SKM-1 (cell line): ENCODE measurements around the gene FOXL2NB.
"Not testable (repeated sequence)": the region's sequence is repeated elsewhere in the genome, so short reads cannot be mapped to it uniquely, and the experiment has no call there.

ENCODE experiments used
- DNase-seq: peaks from one replicate; lab custom pipeline; 2025; ENCODE audit not compliant: unreplicated experiment; lab: John Stamatoyannopoulos, UW

FOXL2NB gene

DNA sequence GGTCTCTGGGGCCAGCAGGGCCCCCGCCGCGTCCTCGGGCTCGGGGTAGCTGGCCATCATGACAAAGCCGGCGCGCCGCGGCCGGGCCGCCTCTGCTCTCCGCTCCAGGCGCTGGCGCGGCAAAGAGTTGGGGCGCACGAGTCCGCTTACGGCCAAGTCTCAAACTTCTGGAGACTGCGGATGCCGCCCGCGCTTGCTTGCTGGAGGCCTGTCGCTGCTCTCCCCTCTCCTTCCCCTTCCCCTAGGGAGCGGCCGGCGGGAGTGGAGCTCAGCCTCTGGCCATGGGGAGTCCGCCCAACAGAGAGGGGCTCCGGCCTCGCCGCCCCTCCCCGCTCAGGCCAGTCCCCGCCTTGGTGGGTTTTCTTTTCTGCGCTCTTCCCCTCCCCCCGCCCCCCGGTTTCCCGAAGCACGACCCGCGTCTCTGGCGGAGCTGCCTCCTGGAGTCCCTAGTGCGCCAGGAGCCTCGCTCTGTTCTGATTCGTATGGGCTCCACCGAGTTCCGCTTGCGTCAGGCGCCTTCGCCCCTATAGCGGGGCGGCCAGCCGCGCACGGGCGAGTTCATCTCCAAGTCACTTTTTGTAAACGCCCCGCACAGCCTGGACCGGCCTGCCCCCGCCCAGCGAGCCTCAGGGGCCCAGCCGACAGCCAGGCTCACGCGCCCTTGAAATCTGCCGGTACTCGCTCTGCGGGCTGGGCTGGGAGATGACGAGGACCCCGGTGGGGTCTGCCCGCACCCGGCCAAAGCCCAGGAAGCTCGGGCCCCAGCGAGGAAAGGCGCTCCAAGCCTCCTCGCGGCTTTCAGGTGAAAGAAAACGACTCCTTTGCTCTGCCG lies at the start of gene FOXL2NB, which contains the start of gene FOXL2:
Gene FOXL2NB, plus strand, starts transcription at position 555 of the 832 bp plus-strand sequence. Its CDS starts 148 bp downstream, at position 703.
Gene FOXL2, minus strand, starts transcription at position 475 of the 832 bp plus-strand sequence. Its CDS starts 415 bp downstream, at position 60.
- DNase-seq: no peak

DNA sequence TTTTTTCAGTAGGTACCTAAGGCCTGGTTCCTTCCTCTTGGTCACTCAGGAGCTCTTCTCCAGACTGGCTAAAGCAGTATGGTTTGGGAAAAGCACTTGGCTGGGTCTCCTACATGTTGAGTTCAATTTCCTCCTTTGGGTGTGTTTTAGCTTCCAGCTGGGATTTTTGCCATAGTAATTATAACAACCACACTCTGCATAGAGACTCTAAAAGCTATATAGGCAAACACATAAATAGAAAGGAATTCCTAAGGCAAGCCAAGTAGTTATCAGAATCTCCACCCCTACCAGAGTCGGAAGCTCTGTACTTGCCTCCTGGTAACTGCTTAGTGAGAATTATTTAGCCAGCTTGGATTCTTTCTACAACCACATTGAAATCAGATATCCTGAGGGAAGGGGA lies 48.7 kb upstream of the FOXL2NB start:
- DNase-seq: no peak

DNA sequence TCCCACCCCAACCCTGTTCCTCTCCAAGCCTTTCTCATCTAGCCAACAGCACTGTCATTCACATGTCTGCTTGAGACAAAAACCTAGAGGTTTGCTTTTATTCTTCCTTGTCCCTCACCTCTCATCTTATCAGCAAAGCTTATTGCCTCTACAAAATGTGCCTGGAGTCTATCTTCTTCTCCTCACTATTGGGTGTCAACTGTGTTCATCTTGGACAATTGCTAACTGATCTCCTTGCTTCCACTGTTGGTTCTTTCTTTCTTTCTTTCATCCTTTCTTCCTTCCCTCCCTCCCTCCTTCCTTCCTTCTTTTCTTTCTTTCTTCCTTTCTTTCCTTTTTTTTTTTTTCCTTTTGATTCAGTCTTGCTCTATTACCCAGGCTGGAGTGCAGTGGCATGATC lies 48.3 kb upstream of the FOXL2NB start:
- DNase-seq: no peak

DNA sequence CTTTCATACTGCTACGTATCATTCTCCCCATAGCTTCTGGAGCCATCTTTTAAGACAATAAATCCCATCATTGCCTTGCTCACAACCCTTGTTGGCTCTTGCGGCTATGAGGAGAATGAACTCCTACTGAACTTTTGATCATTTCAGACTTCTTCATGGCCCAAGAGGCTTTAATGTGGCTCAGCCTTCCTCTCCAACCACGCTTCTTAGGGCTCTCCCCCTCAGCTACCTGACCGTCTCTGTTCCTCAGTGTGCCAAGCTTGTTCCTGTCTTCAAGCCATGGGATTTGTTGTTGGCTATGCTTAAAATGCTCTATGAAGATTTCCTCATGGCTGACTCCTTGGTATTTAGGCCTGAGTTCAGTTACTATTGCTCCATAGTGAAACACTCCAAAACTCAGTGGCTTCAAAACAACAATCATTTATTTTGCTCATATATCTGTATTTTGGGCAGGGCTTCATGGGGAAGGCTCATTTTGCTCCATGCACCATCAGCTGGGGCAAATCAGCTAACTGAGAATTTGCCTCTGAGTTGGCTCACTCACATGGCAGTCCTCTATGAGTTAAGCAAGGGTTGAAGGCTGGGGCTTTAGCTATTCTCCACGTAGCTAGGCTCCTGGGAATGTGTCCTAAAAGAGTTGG lies 47.5 kb upstream of the FOXL2NB start:
- no peak for DNase-seq

DNA sequence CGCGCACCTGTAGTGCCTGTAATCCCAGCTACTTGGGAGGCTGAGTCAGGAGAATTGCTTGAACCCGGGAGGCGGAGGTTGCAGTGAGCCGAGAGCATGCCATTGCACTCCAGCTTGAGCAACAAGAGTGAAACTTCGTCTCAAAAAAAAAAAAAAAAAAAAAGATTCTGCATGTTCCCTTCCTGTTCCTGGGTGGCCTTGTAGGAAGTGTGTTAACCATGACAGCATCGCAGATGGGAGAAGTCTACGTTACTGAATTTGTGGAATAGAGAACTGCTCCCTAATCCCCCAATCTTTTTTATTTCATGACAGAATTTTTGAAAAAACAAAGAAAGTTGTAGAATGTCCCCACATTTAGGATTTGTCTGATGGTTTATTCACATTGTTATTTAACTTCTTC lies 45.5 kb upstream of the FOXL2NB start:
- DNase-seq: no peak

DNA sequence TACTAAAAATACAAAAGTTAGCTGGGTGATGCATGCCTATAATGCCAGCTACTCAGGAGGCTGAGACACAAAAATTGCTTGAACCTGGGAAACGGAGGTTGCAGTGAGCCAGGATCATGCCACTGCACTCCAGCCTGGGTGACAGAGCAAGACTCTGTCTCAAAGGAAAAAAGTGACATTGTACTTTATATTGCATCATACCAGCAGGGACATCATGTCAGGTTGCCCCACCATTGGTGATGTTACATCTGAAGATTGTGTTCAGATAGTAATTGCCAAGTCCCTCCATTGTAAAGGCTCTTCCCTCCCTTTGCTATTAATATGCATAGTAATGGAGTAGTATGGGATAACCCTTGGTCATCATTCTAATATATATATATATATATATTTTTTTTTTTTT lies 44.8 kb upstream of the FOXL2NB start:
- no peak for DNase-seq

DNA sequence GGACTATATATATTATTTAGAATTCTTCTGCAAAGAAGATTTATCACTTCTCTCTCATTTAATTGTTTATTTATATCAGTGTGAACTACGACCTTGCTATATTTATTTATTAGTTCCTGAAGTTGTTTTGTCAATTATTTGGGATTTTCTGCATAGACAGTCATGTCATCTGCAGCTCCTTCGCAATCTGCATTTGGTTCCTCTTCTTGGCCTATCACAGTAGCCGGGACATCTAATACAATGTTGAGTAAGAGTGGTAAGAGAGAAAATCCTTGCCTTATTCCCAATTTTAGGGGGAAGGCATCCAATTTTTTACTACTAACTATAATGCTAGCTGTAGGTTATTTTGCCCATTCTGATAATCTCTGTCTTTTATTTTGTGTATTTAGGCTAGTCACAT lies 39.5 kb upstream of the FOXL2NB start:
- DNase-seq: no peak

DNA sequence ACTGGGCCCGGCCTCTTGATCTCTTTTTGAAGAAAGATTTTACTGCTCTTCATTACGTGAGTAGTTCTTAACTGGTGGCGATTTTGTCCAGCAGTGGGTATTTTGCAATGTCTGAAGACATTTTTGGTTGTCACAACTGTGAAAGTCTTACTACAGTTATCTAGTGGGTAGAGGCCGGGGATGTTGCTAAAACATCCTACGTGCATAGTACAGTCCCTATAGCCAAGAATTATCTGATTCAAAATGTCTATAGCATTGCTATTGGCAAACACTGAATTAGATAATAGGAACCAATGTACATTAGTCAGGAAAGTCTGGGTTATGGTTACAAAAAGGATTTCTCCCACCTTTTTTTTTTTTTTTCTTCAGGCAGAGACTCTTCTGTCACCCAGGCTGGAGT lies 38.2 kb upstream of the FOXL2NB start:
- DNase-seq: peak; percentile 22

DNA sequence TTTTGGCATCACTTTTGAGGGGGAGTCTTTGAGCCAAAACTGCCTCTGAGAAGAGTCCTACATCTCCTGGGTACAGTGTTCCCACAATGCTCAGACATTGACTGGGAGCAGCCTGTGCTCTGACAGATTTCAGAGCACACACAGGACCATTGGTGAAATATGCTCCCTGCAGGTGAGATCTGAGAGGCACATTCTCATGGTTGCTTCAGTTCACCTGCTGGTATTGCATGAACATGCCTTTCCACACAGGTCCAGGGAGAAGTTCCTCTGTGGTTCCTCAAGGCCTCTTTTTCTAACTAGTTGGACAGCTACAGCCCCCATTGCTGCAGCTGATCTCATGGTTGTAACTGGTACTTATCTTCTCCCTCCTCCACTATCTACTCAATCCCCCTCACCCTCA lies 37.1 kb upstream of the FOXL2NB start:
- no peak for DNase-seq

DNA sequence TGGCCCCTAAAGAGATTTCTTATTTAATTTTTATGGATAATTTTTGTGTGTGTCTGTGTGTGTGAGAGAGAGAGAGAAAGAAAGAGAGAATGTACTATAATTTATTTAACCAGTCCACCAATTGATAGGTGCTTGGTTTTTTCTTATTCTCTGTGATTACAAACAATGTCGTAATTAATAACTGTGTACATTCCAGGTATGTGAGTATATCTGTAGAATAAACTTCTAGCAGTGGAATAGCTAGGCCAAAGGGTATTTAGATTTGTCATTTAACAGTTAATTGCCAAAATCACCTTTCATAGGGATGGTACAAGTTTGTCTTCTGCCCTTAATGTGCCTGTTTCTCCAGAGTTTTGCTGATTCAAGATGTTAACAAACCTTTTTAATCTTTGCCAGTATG lies 35.4 kb upstream of the FOXL2NB start:
- no peak for DNase-seq

DNA sequence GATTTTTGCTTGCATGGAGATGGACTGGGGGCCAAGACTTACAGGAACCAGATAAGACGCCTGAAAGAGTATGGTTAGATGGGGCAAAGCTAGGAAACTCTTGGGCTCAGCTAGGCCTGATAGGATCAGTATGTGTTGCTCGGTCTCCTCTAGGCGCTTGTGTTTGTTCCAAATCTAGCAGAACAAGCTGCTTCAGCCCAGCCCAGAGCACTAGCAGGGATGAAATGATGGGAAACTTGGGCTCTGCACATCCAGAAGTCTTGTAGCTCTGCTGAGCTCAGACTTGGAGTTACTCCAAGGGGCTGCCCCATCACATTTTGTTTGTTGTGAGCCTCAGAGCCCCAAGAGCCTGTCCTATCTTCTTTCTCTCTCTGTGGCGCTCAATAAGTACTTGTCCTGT lies 34.8 kb upstream of the FOXL2NB start:
- no peak for DNase-seq

DNA sequence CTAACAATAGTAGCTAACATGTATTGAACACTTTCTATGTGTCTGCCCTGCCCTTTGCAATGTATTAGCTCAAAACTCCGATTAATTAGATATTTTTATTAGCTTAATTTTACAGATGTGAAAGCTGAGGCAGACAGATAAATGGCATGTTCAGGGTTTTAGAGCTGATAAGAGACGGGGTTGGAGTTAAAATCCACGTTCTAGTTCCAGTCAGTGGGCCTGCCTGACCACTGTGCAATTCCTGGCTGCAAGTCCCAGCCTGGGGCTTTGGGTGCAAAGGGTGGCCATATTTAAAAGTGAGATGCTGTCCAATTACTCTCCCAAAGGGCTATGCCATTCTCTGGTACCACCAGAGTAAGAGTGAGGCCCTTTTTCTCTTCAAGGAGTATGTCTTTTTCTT lies 33.3 kb upstream of the FOXL2NB start:
- DNase-seq: no peak

DNA sequence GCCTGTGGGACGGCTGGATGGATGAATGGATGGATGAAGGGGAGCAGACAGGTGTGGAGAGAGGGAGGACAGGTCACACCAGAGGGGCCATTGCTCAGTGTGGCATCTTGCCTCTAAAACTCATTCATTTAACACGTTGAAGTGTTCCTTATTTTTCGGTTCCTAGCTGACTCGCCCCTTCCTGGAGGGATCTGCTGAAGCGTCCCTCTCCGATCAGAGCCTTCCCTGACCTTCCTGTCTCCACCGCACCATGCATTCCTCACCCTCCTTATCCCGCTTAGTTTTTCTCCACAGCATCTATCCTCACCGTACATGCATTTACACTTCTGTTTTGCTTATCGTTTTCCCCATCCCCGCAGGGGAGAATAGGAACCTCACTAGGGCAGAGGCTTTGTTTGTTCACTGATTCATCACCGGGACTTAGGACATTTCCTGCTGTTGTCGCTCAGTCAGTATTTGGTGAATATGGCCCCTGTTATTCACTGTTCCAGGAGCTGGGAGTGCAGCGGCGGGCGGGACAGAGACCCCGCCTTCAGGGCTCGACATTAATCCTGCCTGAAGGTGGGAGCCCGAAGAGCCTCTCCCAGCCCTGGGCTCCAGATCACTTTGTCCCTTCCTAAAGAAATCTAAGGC lies 32.0 kb upstream of the FOXL2NB start:
- DNase-seq: no peak

DNA sequence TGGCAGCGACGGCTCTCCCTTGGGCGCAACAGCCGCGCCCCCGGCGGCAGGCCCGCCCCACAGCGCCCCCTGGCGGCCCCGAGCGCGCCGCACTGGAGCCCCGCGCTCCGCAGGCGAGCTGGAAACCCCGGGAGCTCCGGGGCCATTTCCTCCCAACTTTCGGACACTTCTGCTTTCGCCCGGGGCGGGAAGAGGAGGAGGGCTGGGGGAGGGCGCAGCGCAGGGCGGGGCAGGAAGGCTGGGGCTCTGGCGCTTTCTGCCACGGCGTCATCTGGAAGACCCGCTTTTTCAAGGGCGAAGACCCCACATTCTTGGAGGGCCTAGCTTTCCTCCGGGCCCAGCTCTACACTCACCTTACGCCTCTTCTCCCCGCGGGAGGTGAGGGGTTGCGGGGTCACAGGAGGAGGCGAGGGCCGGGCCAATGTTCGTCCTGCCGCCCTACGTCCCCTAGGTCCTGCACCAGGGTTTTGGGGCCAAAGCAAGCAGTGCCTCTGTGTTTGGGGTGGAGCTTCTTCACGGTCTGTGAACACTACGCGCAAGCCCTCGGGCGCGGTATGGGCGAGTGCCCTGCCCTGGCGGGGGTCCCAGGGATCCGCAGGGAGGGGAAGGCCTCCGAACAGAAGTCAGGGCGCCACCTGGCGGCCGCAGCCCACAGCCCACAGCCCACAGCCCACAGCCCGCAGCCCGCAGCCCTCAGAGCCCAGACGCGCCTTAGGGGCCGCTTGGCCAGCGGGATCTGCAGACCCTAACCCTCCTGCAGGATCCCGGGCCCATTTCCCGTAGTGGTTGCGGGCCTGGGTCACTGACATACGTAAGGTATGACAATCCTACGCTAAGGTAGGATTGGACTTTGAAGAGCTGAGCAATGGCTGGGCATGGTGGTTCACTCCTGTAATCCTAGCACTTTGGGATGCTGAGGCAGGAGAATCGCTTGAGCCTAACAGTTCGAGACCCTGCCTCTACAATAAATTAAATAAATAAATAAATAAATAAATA lies 31.2 kb upstream of the FOXL2NB start:
- DNase-seq: peak; percentile 79

DNA sequence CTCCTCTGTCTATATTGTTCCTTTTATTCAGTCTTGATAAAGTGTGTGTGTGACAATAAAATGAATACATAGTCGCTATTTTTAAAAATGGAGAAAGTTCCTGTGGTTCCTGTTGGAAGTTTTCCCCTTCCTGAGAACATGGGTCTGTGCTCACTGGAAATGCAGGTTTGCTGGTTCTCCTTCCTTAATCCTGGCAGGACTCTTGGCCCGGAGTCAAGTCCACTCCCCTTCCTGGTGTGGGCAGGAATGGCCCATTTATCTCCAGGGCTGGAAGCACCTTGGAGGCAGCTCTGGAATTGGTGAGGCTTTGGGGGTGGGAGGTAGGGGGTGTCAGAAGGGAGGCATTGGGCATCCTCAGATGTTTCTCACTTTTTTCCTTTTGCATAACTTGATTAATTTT lies 30.2 kb upstream of the FOXL2NB start:
- no peak for DNase-seq

DNA sequence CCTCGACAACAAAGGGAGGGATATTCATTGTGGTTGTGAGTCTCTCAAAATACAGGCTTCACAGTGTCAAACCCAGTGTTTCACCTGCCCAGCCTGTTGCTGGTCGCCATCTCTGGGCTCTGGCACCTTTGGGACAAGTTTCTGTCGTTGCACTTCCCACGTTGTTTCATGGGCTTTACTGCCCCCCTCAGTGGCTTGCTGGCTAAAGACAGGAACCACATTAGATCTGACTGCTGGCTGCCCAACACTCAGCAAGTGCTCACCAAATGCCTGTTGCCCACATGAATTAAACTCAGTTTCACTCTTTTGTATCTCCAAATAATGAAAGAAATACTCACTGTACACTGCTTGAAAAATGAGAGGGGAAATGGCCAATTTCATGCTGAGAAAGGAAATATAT lies 27.7 kb upstream of the FOXL2NB start:
- no peak for DNase-seq

DNA sequence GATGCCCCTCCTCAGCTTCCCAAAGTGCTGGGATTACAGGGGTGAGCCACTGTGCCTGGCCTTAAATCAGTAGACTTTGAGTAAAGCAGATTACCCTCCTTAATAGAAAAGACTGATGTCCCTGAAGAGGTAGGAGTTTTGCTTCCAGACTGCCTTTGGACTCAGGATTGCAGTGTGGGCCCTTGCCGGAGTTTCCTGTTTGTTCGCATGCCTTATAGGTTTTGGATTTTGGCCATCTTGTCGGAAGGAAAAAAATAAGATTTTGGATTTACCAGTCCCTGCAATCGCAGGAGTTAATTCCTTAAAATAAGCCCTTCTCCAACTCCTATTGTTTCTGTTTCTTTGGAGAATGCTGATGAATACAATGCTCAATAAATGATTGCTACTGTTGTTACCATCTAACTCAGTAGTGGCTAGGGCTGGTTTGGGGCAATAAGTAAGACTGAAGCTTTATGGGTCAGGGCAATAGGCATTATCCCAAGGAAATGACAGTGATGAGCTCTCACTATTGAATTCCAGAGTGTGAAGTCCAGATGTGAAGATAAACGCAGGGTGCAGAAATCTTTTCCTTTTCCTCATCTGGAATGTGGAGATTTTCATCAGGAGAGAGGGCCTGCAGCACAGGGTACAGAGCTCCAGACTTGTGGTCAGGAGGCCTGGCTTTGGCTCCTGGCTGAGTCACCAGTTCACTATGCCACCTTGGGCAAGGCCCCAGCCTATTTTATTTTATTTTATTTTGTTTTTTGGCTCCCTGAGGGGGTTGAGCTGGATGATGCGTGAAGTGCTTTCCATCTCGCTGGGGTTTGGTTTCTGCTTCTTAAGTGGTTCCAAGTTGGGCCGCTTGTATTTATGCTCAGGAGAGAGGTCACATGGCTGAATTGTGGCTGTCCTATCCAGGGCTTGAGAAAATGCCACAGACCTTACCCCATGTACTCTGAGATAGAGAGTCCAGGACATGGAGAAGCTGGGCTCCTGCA lies 25.4 kb upstream of the FOXL2NB start:
- DNase-seq: no peak

DNA sequence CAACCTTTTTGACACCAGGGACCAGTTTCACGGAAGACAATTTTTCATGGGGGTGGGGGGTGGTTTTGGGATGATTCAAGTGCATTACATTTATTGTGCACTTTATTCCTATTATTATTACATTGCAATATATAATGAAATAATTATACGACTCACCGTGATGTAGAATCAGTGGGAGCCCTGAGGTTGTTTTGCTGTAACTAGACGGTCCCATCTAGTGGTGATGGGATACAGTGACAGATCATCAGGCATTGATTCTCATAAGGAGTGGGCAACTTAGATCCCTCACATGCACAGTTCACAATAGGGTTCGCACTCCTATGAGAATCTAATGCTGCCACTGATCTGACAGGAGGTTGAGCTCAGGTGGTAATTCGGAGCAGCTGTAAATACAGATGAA lies 24.6 kb upstream of the FOXL2NB start:
- DNase-seq: not testable (repeated sequence)

DNA sequence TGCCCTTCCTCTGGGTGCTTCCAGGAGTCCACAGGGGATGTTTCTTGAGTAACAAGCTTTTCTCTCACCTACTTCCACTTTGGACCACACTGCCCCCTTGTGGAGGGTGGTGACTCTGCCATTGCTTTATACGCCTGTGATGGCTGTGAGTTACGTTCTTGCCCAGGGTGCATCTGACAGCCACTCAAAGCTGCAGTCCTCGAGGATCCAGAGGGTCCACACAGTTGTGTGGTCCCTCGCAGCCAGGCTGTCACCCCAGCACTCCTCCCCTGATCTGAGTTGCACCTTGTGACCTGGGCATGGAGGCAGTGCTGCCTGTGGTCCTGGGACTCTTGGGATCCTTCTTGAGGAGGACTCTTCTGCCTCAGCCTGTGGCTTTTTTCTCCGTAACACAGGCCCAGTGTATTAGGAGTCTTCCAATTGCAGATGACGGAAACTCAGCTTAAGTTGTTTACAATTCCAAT lies 23.5 kb upstream of the FOXL2NB start:
- DNase-seq: peak; percentile 83
